ENCODE results near the gene CHKA.
"Not testable (repeated sequence)": the region's sequence is repeated elsewhere in the genome, so short reads cannot be mapped to it uniquely, and the experiment has no call there.

CHKA gene

DNA sequence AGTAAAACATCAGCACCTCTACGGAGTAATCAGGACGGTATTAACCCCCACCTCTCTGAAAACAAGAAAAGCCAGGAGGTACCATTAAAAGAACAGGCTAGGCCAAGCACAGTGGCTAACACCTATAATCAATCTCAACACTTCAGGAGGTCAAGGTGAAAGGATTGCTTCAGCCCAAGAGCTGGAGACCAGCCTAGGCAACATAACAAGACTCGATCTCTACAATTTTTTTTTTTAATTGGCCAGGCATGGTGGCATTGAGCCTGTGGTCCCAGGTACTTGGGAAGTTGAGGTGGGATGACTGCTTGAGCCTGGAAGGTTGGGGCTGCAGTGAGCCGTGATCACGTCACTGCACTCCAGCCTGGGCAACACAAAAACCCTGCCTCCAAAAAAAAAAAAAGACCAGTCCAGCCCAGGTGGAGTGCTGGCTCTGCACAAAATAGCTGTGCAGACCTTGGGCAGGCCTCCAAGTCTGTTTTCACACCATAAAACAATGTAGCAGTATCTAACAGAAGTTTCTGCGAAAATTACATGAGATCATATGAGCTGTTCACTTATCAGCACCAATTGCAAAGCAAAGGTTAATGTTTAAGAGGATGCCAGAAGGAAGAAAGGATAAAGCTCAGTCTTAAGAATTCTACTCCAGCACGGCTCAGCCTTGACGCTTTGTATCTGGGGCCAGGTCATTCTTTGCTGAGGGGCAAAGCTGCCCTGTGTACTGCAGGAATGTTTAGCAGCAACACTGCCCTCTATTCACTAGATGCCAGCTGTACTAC is 14.8 kb downstream of the CHKA start:
- Mint-ChIP-seq H3K4me3 (no peak overlapping the region), H3K27ac (no peak overlapping the region), H3K4me1 (no peaks in the 10 kb centered on the region), H3K9me3 (no peaks in the 10 kb centered on the region), H3K36me3 (no peaks in the 10 kb centered on the region)
- DNase-seq (ENCODE audit: low spot score in 2 of 2): no peak
- ATAC-seq: no peak

- H3K36me3 Mint-ChIP-seq: no peaks in the 10 kb centered on the region
Measured at GRCh38 chr11:68099474-68100405, 21.4 kb downstream of the CHKA start.

GRCh38 chr11:68099057-68099456 is 22.1 kb downstream of the CHKA start:
- H3K4me3 Mint-ChIP-seq: no peak overlapping the region
- no peak overlapping the region for H3K27ac Mint-ChIP-seq
- H3K4me1 Mint-ChIP-seq: no peaks in the 10 kb centered on the region
- H3K36me3 Mint-ChIP-seq: no peaks in the 10 kb centered on the region
- ATAC-seq: no peak
- no peak for DNase-seq (ENCODE audit: low spot score in 2 of 2)
- no peaks in the 10 kb centered on the region for H3K9me3 Mint-ChIP-seq

More at GRCh38 chr11:68099474-68100405, 21.4 kb downstream of the CHKA start:
- no peak for DNase-seq (ENCODE audit: low spot score in 2 of 2)
- H3K4me3 Mint-ChIP-seq: no peak overlapping the region
- H3K27ac Mint-ChIP-seq: no peak overlapping the region
- no peak for ATAC-seq
- no peaks in the 10 kb centered on the region for H3K4me1 Mint-ChIP-seq
- H3K9me3 Mint-ChIP-seq: no peaks in the 10 kb centered on the region

GRCh38 chr11:68096962-68097361 is 24.2 kb downstream of the CHKA start:
- Mint-ChIP-seq H3K9me3 (no peaks in the 10 kb centered on the region), H3K4me1 (no peaks in the 10 kb centered on the region), H3K36me3 (no peaks in the 10 kb centered on the region), H3K27ac (no peak overlapping the region), H3K4me3 (no peak overlapping the region)
- no peak for ATAC-seq
- no peak for DNase-seq (ENCODE audit: low spot score in 2 of 2)

- DNase-seq (ENCODE audit: low spot score in 2 of 2) (no peak), ATAC-seq (no peak)
- Mint-ChIP-seq H3K4me3 (no peak overlapping the region), H3K27ac (no peak overlapping the region), H3K9me3 (no peaks in the 10 kb centered on the region), H3K36me3 (no peaks in the 10 kb centered on the region), H3K4me1 (no peaks in the 10 kb centered on the region)
Measured at GRCh38 chr11:68093565-68093964, 27.6 kb downstream of the CHKA start.

DNA sequence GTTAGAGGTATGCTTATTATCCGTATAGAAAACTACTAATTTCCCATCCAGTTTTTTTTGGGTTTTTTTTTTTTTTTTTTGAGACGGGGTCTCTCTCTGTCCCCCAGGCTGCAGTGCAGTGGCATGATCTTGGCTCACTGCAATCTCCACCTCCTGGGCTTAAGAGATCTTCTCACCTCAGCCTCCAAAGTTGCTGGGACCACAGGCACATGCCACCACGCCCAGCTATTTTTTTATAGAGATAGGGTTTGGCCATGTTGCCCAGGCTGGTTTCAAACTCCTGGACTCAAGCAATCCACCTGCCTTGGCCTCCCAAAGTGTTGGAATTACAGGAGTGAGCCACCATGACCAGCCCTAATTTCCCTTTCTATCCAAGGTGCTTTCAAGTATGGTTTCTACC is 28.2 kb downstream of the CHKA start:
- not testable (repeated sequence) for H3K4me1 Mint-ChIP-seq, ATAC-seq

GRCh38 chr11:68092411-68092810 is 28.8 kb downstream of the CHKA start:
- Mint-ChIP-seq H3K4me3 (no peak overlapping the region), H3K27ac (no peak overlapping the region), H3K36me3 (no peaks in the 10 kb centered on the region), H3K9me3 (no peaks in the 10 kb centered on the region), H3K4me1 (no peaks in the 10 kb centered on the region)
- ATAC-seq: no peak
- DNase-seq (ENCODE audit: low spot score in 2 of 2): no peak

More for the DNA sequence above, 28.2 kb downstream of the CHKA start:
- not testable (repeated sequence) for H3K9me3 Mint-ChIP-seq; DNase-seq (ENCODE audit: low spot score in 2 of 2); H3K36me3 Mint-ChIP-seq; H3K4me3 Mint-ChIP-seq; H3K27ac Mint-ChIP-seq

GRCh38 chr11:68090706-68091105 is 30.5 kb downstream of the CHKA start:
- no peaks in the 10 kb centered on the region for H3K9me3 Mint-ChIP-seq
- no peak overlapping the region for H3K27ac Mint-ChIP-seq

GRCh38 chr11:68090287-68090686 is 30.9 kb downstream of the CHKA start:
- DNase-seq (ENCODE audit: low spot score in 2 of 2) (no peak), ATAC-seq (no peak)
- H3K9me3 Mint-ChIP-seq: no peaks in the 10 kb centered on the region
- no peak overlapping the region for H3K27ac Mint-ChIP-seq
- H3K4me3 Mint-ChIP-seq: no peak overlapping the region
- no peaks in the 10 kb centered on the region for H3K36me3 Mint-ChIP-seq
- no peaks in the 10 kb centered on the region for H3K4me1 Mint-ChIP-seq

More at GRCh38 chr11:68090706-68091105, 30.5 kb downstream of the CHKA start:
- Mint-ChIP-seq H3K4me1 (no peaks in the 10 kb centered on the region), H3K36me3 (no peaks in the 10 kb centered on the region), H3K4me3 (no peak overlapping the region)
- ATAC-seq (no peak), DNase-seq (ENCODE audit: low spot score in 2 of 2) (no peak)

DNA sequence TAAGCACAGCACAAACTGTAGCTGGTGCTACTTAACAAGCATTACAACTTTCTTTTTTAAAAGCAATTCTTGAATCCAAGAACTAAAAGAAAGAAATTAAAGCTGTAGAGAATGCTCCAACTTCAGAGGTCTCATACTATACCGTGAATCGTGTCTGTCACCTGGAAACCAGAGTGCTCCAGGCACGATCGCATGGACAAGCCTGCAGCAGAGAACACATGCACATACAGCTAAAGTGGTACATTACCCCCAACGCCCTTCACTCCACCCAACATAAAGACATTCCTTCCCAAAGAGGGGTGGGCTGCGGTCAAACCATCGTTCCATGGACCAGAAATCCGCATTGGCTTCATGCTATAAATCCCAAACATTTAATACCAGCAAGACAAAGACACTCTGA is 31.5 kb downstream of the CHKA start:
- Mint-ChIP-seq H3K4me1 (no peaks in the 10 kb centered on the region), H3K36me3 (no peaks in the 10 kb centered on the region), H3K4me3 (no peak overlapping the region), H3K27ac (no peak overlapping the region), H3K9me3 (no peaks in the 10 kb centered on the region)
- DNase-seq (ENCODE audit: low spot score in 2 of 2): no peak
- no peak for ATAC-seq

DNA sequence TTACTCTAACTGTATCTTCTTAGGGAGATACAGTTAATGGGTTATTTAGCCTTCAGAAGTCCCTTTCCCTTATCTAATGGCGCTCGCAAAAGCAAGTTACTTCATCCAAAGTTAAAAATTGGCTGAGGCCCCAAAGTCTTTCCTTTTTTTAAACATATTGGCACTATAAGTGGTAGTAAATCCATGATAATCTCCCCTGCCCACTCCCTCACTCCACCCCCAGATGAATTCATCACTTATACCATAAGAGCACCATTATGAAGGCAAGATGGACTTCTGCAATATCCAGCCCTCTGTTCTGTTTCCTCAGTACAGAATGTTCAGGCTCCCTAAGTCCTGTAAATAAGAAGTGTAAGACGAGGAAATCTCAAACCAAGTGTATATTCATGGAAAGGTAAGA is 37.7 kb downstream of the CHKA start:
- DNase-seq (ENCODE audit: low spot score in 2 of 2) (no peak), ATAC-seq (no peak)
- no peak overlapping the region for H3K4me3 Mint-ChIP-seq
- H3K9me3 Mint-ChIP-seq: no peaks in the 10 kb centered on the region
- H3K4me1 Mint-ChIP-seq: no peaks in the 10 kb centered on the region
- H3K36me3 Mint-ChIP-seq: peaks cover 6% of the 10 kb centered on the region
- no peak overlapping the region for H3K27ac Mint-ChIP-seq

DNA sequence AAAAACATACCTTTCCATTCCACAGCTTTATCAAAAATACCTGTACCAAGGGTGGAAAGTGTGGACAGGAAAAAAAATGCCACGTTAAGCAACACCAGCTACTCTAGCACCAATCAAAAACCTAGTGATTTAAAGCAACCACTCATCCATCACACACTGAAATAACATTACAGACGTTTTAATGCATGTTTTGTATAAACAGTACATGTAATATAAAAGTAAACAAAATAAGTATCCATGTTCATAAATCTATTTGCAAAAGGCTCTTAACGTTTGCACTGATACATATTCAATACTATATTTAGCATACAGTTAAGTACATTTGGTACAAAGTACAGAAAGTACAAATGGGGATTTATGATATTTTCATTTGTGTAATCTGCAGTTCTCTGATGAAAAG is 38.7 kb downstream of the CHKA start:
- H3K4me3 Mint-ChIP-seq: no peak overlapping the region
- H3K9me3 Mint-ChIP-seq: no peaks in the 10 kb centered on the region
- no peak overlapping the region for H3K27ac Mint-ChIP-seq
- no peak for ATAC-seq
- peaks cover 6% of the 10 kb centered on the region for H3K36me3 Mint-ChIP-seq
- peaks cover 2% of the 10 kb centered on the region for H3K4me1 Mint-ChIP-seq
- no peak for DNase-seq (ENCODE audit: low spot score in 2 of 2)

GRCh38 chr11:68081691-68082090 is 39.5 kb downstream of the CHKA start:
- no peak overlapping the region for H3K4me3 Mint-ChIP-seq
- DNase-seq (ENCODE audit: low spot score in 2 of 2) (no peak), ATAC-seq (no peak)
- H3K9me3 Mint-ChIP-seq: no peaks in the 10 kb centered on the region
- H3K27ac Mint-ChIP-seq: no peak overlapping the region
- H3K4me1 Mint-ChIP-seq: peaks cover 5% of the 10 kb centered on the region
- H3K36me3 Mint-ChIP-seq: peaks cover 6% of the 10 kb centered on the region

DNA sequence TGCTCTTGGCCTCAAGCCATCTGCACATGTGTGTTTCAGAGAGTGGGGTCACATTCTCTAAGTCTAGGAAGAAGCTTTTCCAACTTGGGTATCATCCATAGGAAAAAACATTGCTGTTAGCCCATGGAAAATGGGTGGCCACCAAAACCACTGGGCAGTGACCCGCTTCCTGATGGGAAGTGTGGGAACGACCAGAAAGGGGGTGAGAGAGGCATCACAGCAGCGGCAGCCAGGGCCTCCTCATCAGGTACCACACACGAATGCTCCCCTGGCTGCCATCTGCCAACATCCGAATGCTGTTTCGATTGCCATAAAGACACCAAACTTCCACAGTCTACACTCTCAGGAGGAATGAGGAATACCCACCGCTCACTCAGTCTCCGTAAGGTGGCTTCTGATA is 40.3 kb downstream of the CHKA start:
- no peak for DNase-seq (ENCODE audit: low spot score in 2 of 2)
- Mint-ChIP-seq H3K4me3 (no peak overlapping the region), H3K9me3 (no peaks in the 10 kb centered on the region), H3K36me3 (peaks cover 6% of the 10 kb centered on the region), H3K4me1 (peaks cover 5% of the 10 kb centered on the region), H3K27ac (peak overlapping the region; percentile 41)
- no peak for ATAC-seq

GRCh38 chr11:68077617-68078582 is 43.3 kb downstream of the CHKA start:
- ATAC-seq: peak; percentile 48
- Mint-ChIP-seq H3K4me1 (peaks cover 5% of the 10 kb centered on the region), H3K9me3 (no peaks in the 10 kb centered on the region), H3K27ac (no peak overlapping the region), H3K36me3 (peaks cover 6% of the 10 kb centered on the region), H3K4me3 (no peak overlapping the region)
- no peak for DNase-seq (ENCODE audit: low spot score in 2 of 2)

Measured in stimulated activated effector memory CD8-positive, alpha-beta T cell treated with anti-CD3 and anti-CD28 coated beads, Interleukin-12 subunit alpha, Interleukin-12 subunit beta, amount 100 ng/mL, for 72 hours (primary cell).